Stimulated activated memory B cell treated with anti-CD40 and anti-IgM and Interleukin-4, amounts not matched to agents 10 μg/mL and 1 μg/mL and 100 μg/mL, for 72 hours (primary cell): ENCODE measurements around the gene ZNF277.

Source experiments
- ATAC-seq: fragments of 150-1000 bp; cut with Tn5 transposase; 2 replicates; pipeline ENCODE4 v1.10.0; 2021
- H3K27ac Mint-ChIP-seq: one replicate; pipeline ENCODE4 v1.8.0; 2022; ENCODE audit warnings: mild to moderate bottlenecking, mixed read lengths
- H3K27me3 Mint-ChIP-seq: one replicate; pipeline ENCODE4 v1.8.0; 2022; ENCODE audit warnings: mixed read lengths
- H3K36me3 Mint-ChIP-seq: one replicate; pipeline ENCODE4 v1.8.0; 2022; ENCODE audit warnings: mixed read lengths
- H3K4me1 Mint-ChIP-seq: one replicate; pipeline ENCODE4 v1.8.0; 2022; ENCODE audit warnings: mixed read lengths
- H3K4me3 Mint-ChIP-seq: one replicate; pipeline ENCODE4 v1.8.0; 2022; ENCODE audit warnings: mild to moderate bottlenecking, moderate library complexity, mixed read lengths
- H3K9me3 Mint-ChIP-seq: one replicate; pipeline ENCODE4 v1.8.0; 2022; ENCODE audit warnings: mixed read lengths

The ZNF277 gene

DNA sequence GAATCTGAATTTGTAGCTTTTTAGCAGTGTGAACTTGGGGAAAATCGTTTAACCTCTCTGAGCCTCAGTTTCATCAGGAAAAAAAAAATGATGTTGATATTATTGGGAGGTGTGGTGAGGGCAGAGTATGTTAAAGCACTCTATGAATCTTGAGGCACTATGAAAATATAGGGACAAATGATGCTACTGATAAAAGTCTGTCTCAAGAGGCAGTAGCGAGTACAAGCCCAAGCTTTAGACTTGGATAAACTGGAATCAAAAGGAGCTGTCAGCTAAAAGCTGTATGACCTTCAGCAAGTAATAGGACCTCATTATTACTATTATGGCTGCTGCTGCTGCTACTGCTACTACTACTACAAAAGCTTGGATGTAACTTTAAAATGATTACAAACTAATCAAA lies 8.4 kb downstream of the ZNF277 start:
- no peak for ATAC-seq
- Mint-ChIP-seq H3K4me1 (peaks cover 56% of the 10 kb centered on the region), H3K4me3 (no peak overlapping the region)

GRCh38 chr7:112215787-112216186 lies 9.3 kb downstream of the ZNF277 start:
- Mint-ChIP-seq H3K9me3 (no peaks in the 10 kb centered on the region), H3K36me3 (peaks cover 48% of the 10 kb centered on the region), H3K27ac (no peak overlapping the region), H3K4me3 (no peak overlapping the region), H3K4me1 (peaks cover 60% of the 10 kb centered on the region), H3K27me3 (no peaks in the 10 kb centered on the region)
- no peak for ATAC-seq

More for the DNA sequence above, 8.4 kb downstream of the ZNF277 start:
- Mint-ChIP-seq H3K36me3 (peaks cover 47% of the 10 kb centered on the region), H3K27me3 (no peaks in the 10 kb centered on the region), H3K27ac (no peak overlapping the region), H3K9me3 (no peaks in the 10 kb centered on the region)

DNA sequence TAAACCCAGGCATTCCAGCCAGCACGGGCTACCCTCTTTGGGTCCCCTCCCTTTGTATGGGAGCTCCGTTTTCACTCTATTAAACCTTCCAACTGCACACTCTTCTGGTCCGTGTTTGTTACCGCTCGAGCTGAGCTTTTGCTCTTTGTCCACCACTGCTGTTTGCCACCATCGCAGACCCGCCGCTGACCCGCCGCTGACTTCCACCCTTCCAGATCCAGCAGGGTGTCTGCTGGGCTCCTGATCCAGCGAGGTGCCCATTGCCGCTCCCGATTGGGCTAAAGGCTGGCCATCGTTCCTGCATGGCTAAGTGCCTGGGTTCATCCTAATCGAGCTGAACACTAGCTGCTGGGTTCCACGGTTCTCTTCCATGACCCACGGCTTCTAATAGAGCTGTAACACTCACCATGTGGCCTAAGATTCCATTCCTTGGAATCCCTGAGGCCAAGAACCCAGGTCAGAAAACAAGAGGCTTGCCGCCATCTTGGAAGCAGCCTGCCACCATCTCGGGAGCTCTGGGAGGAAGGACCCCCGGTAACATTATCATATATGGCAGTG lies 14.5 kb downstream of the ZNF277 start:
- no peaks in the 10 kb centered on the region for H3K9me3 Mint-ChIP-seq
- peaks cover 55% of the 10 kb centered on the region for H3K4me1 Mint-ChIP-seq
- H3K36me3 Mint-ChIP-seq: peaks cover 52% of the 10 kb centered on the region
- ATAC-seq: no peak
- no peak overlapping the region for H3K4me3 Mint-ChIP-seq
- H3K27me3 Mint-ChIP-seq: no peaks in the 10 kb centered on the region
- no peak overlapping the region for H3K27ac Mint-ChIP-seq

GRCh38 chr7:112223310-112223709 lies 16.8 kb downstream of the ZNF277 start:
- H3K4me1 Mint-ChIP-seq: peaks cover 47% of the 10 kb centered on the region
- no peak overlapping the region for H3K27ac Mint-ChIP-seq
- no peaks in the 10 kb centered on the region for H3K9me3 Mint-ChIP-seq
- no peak overlapping the region for H3K4me3 Mint-ChIP-seq
- no peak for ATAC-seq
- H3K27me3 Mint-ChIP-seq: no peaks in the 10 kb centered on the region
- H3K36me3 Mint-ChIP-seq: peaks cover 41% of the 10 kb centered on the region

DNA sequence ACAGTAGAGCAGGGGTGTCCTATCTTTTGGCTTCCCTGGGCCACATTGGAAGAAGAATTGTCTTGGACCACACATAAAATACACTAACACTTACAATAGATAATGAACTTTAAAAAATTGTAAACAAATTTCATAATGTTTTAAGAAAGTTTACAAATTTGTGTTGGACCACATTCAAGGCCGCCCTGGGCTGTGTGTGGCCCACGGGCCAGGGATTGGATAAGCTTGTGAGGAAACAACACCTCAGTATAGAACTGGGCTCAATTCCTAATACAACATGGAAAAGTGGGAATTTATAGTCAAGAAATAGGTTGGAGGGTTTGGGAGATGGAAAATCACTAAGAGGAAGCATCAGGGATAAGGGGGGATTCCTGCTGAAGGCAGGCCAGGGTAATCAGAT lies 17.7 kb downstream of the ZNF277 start:
- no peak for ATAC-seq
- Mint-ChIP-seq H3K9me3 (no peaks in the 10 kb centered on the region), H3K4me1 (peaks cover 47% of the 10 kb centered on the region), H3K36me3 (peaks cover 37% of the 10 kb centered on the region), H3K27me3 (no peaks in the 10 kb centered on the region), H3K27ac (no peak overlapping the region), H3K4me3 (no peak overlapping the region)

GRCh38 chr7:112225006-112225405 lies 18.5 kb downstream of the ZNF277 start:
- Mint-ChIP-seq H3K4me1 (peaks cover 40% of the 10 kb centered on the region), H3K27me3 (no peaks in the 10 kb centered on the region), H3K36me3 (peaks cover 36% of the 10 kb centered on the region), H3K9me3 (no peaks in the 10 kb centered on the region), H3K27ac (no peak overlapping the region), H3K4me3 (no peak overlapping the region)
- no peak for ATAC-seq

- Mint-ChIP-seq H3K36me3 (peaks cover 31% of the 10 kb centered on the region), H3K27me3 (no peaks in the 10 kb centered on the region), H3K9me3 (no peaks in the 10 kb centered on the region), H3K27ac (no peak overlapping the region), H3K4me3 (no peak overlapping the region), H3K4me1 (peaks cover 35% of the 10 kb centered on the region)
- no peak for ATAC-seq
These were observed 20.3 kb downstream of the ZNF277 start for GRCh38 chr7:112226701-112227276.

- peaks cover 26% of the 10 kb centered on the region for H3K4me1 Mint-ChIP-seq
- ATAC-seq: no peak
- no peak overlapping the region for H3K4me3 Mint-ChIP-seq
- H3K27me3 Mint-ChIP-seq: no peaks in the 10 kb centered on the region
- peaks cover 30% of the 10 kb centered on the region for H3K36me3 Mint-ChIP-seq
- no peak overlapping the region for H3K27ac Mint-ChIP-seq
- no peaks in the 10 kb centered on the region for H3K9me3 Mint-ChIP-seq
These were observed 22.1 kb downstream of the ZNF277 start for GRCh38 chr7:112228632-112229031.

- no peak overlapping the region for H3K4me3 Mint-ChIP-seq
- peaks cover 12% of the 10 kb centered on the region for H3K4me1 Mint-ChIP-seq
- peaks cover 29% of the 10 kb centered on the region for H3K36me3 Mint-ChIP-seq
- H3K27ac Mint-ChIP-seq: no peak overlapping the region
- H3K27me3 Mint-ChIP-seq: no peaks in the 10 kb centered on the region
- no peaks in the 10 kb centered on the region for H3K9me3 Mint-ChIP-seq
- ATAC-seq: no peak
These were observed 25.9 kb downstream of the ZNF277 start for GRCh38 chr7:112232212-112232978.

DNA sequence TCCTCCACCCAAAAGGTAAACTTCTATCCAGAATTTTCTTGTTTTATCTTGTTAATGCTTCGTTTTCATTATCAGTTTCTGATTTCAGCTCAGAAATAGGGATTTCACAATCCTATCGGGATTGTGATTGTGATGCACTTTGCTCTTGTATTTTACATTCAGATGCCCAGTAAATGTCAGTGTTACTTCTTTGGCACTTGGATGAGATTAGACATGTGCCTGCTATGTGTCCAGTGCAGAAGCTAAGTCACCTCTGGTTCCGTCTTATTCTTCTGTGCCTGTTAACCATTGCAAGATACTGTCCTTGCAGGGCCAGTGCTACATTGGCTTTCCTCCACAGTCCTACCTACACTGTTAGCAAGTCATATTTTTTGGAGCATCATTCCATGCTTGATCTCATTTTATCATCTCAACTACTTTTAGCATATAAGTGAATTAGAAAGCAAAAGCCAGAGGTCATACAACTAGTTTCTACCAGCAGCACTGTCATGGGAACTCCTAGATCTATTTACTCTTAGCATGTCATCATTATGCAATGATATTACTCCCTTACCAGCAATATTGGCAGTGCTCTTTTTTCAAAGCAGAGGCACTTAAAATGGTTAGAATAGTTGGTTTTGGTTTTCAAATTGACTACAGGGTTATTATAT lies 26.7 kb downstream of the ZNF277 start:
- Mint-ChIP-seq H3K36me3 (peaks cover 32% of the 10 kb centered on the region), H3K4me1 (peaks cover 11% of the 10 kb centered on the region), H3K4me3 (no peak overlapping the region), H3K9me3 (no peaks in the 10 kb centered on the region), H3K27me3 (no peaks in the 10 kb centered on the region), H3K27ac (no peak overlapping the region)
- ATAC-seq: no peak

- no peaks in the 10 kb centered on the region for H3K27me3 Mint-ChIP-seq
- H3K4me1 Mint-ChIP-seq: peaks cover 1% of the 10 kb centered on the region
- H3K4me3 Mint-ChIP-seq: no peak overlapping the region
- H3K36me3 Mint-ChIP-seq: peaks cover 30% of the 10 kb centered on the region
- peaks cover under 1% of the 10 kb centered on the region for H3K9me3 Mint-ChIP-seq
- no peak for ATAC-seq
- no peak overlapping the region for H3K27ac Mint-ChIP-seq
These were observed 27.7 kb downstream of the ZNF277 start for GRCh38 chr7:112234147-112234546.

- no peak for ATAC-seq
- Mint-ChIP-seq H3K27me3 (no peaks in the 10 kb centered on the region), H3K4me3 (no peak overlapping the region), H3K36me3 (peaks cover 54% of the 10 kb centered on the region), H3K9me3 (peaks cover 6% of the 10 kb centered on the region), H3K4me1 (no peaks in the 10 kb centered on the region), H3K27ac (no peak overlapping the region)
These were observed 30.1 kb downstream of the ZNF277 start for GRCh38 chr7:112236597-112236996.

GRCh38 chr7:112238330-112238729 lies 31.8 kb downstream of the ZNF277 start:
- Mint-ChIP-seq H3K9me3 (peaks cover 7% of the 10 kb centered on the region), H3K36me3 (peaks cover 50% of the 10 kb centered on the region), H3K27me3 (no peaks in the 10 kb centered on the region), H3K4me3 (no peak overlapping the region), H3K4me1 (no peaks in the 10 kb centered on the region), H3K27ac (no peak overlapping the region)
- ATAC-seq: no peak

GRCh38 chr7:112238852-112239610 lies 32.5 kb downstream of the ZNF277 start:
- Mint-ChIP-seq H3K4me1 (no peaks in the 10 kb centered on the region), H3K27me3 (no peaks in the 10 kb centered on the region), H3K4me3 (no peak overlapping the region), H3K36me3 (peaks cover 52% of the 10 kb centered on the region), H3K9me3 (peaks cover 7% of the 10 kb centered on the region), H3K27ac (no peak overlapping the region)
- ATAC-seq: no peak

DNA sequence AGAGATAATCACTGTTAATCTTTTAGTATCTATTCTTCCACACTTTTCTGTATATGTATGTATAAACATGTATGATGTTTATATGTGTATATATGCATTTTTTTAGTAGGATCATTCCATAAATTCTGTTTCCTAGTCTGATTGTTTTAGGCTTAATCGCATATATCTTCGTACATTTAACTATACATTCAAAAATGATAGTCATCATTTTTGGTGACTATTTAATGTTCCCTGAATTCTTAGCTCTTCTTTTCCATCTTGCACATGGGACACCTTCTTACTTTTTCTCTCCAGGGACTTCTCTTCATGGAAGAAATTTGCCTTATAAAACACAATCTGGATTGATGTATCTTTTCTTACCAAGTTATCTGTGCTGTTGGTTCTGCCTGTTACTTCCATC lies 42.1 kb downstream of the ZNF277 start:
- Mint-ChIP-seq H3K4me3 (no peak overlapping the region), H3K27ac (no peak overlapping the region), H3K9me3 (peaks cover 5% of the 10 kb centered on the region), H3K27me3 (no peaks in the 10 kb centered on the region), H3K36me3 (peaks cover 40% of the 10 kb centered on the region), H3K4me1 (peaks cover 14% of the 10 kb centered on the region)
- no peak for ATAC-seq
